Caco-2 (cell line): ENCODE measurements around the gene MTF2. TPM values are rescaled to one million over a fixed set of nuclear protein-coding genes. Genes with fewer than 3 reads are reported as not detected.

Experiments used
- BruUV-seq: library from RNA; stranded (reverse); fragments of 400-500 nt; replicated peaks from 2 replicates; lab custom pipeline; 2021; lab: Mats Ljungman, UMichigan
- CTCF ChIA-PET: fragments of 300-600 bp; sonication (Branson Sonifier 250); formaldehyde crosslinking; loops from one replicate; lab custom pipeline; 2022; ENCODE audit warnings: antibody characterized with exemption; lab: Charles Lee
- POLR2A ChIA-PET: fragments of 300-600 bp; sonication (Branson Sonifier 250); formaldehyde crosslinking; loops from one replicate; lab custom pipeline; 2022; ENCODE audit warnings: antibody characterized with exemption; lab: Charles Lee
- DNase-seq, 2 experiments: peaks; one replicate each; pipeline versions ENCODE4 v3.0.0 to v3.0.0-alpha.2; 2020 to 2022
- H3K27me3 ChIP-seq: replicated peaks from 2 replicates; pipeline ENCODE4 v1.6.0; 2011; ENCODE audit warnings: low read length; ENCODE audit not compliant: control insufficient read depth, insufficient read depth
- H3K36me3 ChIP-seq: 2 replicates; pipeline ENCODE4 v1.5.1; 2011; ENCODE audit warnings: low read length; ENCODE audit not compliant: control insufficient read depth, insufficient read depth
- H3K4me1 ChIP-seq: fragments of 250-450 bp; sonication (Bioruptor Pico); 2 replicates; pipeline ENCODE4 v1.5.1; 2020; ENCODE audit warnings: mild to moderate bottlenecking
- H3K4me3 ChIP-seq: 2 replicates; pipeline ENCODE4 v1.5.1; 2011; ENCODE audit warnings: low read depth, mild to moderate bottlenecking, control low read depth, low read length
- H3K9me3 ChIP-seq: fragments of 250-450 bp; sonication (Bioruptor Pico); 2 replicates; pipeline ENCODE4 v1.5.1; 2020; ENCODE audit warnings: mild to moderate bottlenecking, moderate library complexity
- H3K27ac Mint-ChIP-seq: one replicate; pipeline ENCODE4 v1.8.0; 2022; ENCODE audit warnings: mixed read lengths; ENCODE audit not compliant: unreplicated experiment
- H3K27me3 Mint-ChIP-seq: one replicate; pipeline ENCODE4 v1.8.0; 2022; ENCODE audit warnings: mixed read lengths; ENCODE audit not compliant: insufficient read depth, unreplicated experiment
- H3K36me3 Mint-ChIP-seq: one replicate; pipeline ENCODE4 v1.8.0; 2022; ENCODE audit warnings: mild to moderate bottlenecking, mixed read lengths; ENCODE audit not compliant: insufficient read depth, unreplicated experiment
- H3K4me1 Mint-ChIP-seq: one replicate; pipeline ENCODE4 v1.8.0; 2022; ENCODE audit warnings: low read depth, mixed read lengths; ENCODE audit not compliant: unreplicated experiment
- H3K4me3 Mint-ChIP-seq: one replicate; pipeline ENCODE4 v1.8.0; 2022; ENCODE audit warnings: mild to moderate bottlenecking, moderate library complexity, mixed read lengths; ENCODE audit not compliant: unreplicated experiment
- H3K9me3 Mint-ChIP-seq: one replicate; pipeline ENCODE4 v1.8.0; 2022; ENCODE audit warnings: mixed read lengths; ENCODE audit not compliant: unreplicated experiment
- intact Hi-C: fragments of 100-400 bp; cut with micrococcal nuclease; formaldehyde crosslinking; loops from one replicate; pipeline ENCODE4 v1.10.0; 2022; ENCODE audit not compliant: unreplicated experiment
- total RNA-seq: library from RNA; stranded (reverse); gene quantifications from 2 replicates; pipeline ENCODE4 v1.2.3, GENCODE V29; 2022
- TF ChIP-seq, protein P1 (sequence below), 2 experiments: fragments of 200-600 bp in 1 of 2; IDR thresholded peaks; 1 replicate in 1 of 2; 2 replicates in 1 of 2; pipeline versions ENCODE4 v1.5.1 to v1.8.0; 2011 to 2022; ENCODE audit warnings: antibody characterized with exemption in 1 of 2, control low read depth in 1 of 2, inconsistent platforms in 1 of 2, low read depth in 1 of 2, low read length in 1 of 2, mild to moderate bottlenecking in 1 of 2, moderate library complexity in 1 of 2; ENCODE audit not compliant: insufficient read depth in 1 of 2, severe bottlenecking in 1 of 2, unreplicated experiment in 1 of 2

MTF2 gene
- total RNA-seq, 1 experiment from 2014 or later, result 29.9 TPM

GRCh38 chr1:93178418-93178817, 99.3 kb downstream of the MTF2 start:
- Mint-ChIP-seq H3K27me3 (no peaks in the 10 kb centered on the region), H3K36me3 (peaks cover 21% of the 10 kb centered on the region), H3K4me3 (peak overlapping the region; percentile 97), H3K9me3 (no peaks in the 10 kb centered on the region), H3K4me1 (peaks cover 8% of the 10 kb centered on the region), H3K27ac (peak overlapping the region; percentile 96)
- Histone ChIP-seq H3K9me3 (no peaks in the 10 kb centered on the region), H3K4me1 (peaks cover 3% of the 10 kb centered on the region), H3K4me3 (peak overlapping the region; percentile 94; the same call in 1 of the 2 replicates), H3K36me3 (no peaks in the 10 kb centered on the region), H3K27me3 (no peaks in the 10 kb centered on the region)
- no peak for DNase-seq
- ChIA-PET CTCF (no interaction called here), POLR2A (no interaction called here)
- BruUV-seq, result no TSS peak
- TF ChIP-seq, protein P1, sequence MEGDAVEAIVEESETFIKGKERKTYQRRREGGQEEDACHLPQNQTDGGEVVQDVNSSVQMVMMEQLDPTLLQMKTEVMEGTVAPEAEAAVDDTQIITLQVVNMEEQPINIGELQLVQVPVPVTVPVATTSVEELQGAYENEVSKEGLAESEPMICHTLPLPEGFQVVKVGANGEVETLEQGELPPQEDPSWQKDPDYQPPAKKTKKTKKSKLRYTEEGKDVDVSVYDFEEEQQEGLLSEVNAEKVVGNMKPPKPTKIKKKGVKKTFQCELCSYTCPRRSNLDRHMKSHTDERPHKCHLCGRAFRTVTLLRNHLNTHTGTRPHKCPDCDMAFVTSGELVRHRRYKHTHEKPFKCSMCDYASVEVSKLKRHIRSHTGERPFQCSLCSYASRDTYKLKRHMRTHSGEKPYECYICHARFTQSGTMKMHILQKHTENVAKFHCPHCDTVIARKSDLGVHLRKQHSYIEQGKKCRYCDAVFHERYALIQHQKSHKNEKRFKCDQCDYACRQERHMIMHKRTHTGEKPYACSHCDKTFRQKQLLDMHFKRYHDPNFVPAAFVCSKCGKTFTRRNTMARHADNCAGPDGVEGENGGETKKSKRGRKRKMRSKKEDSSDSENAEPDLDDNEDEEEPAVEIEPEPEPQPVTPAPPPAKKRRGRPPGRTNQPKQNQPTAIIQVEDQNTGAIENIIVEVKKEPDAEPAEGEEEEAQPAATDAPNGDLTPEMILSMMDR (IDR thresholded peaks at IDR 0.05; ENCODE audit: insufficient read depth in 1 of 2, low read depth in 1 of 2, low read length in 1 of 2, severe bottlenecking in 1 of 2, unreplicated experiment in 1 of 2), result no peak
- intact Hi-C loops, result no loop called here

- BruUV-seq, result no TSS peak
- Mint-ChIP-seq H3K27me3 (no peaks in the 10 kb centered on the region), H3K4me3 (peak within 1 kb of the TSS; percentile 97), H3K27ac (peak within 1 kb of the TSS; percentile 96), H3K9me3 (no peaks in the 10 kb centered on the region), H3K4me1 (peaks cover 8% of the 10 kb centered on the region), H3K36me3 (peaks cover 24% of the 10 kb centered on the region)
- Histone ChIP-seq H3K36me3 (no peaks in the 10 kb centered on the region), H3K27me3 (no peaks in the 10 kb centered on the region), H3K4me1 (no peaks in the 10 kb centered on the region), H3K9me3 (no peaks in the 10 kb centered on the region), H3K4me3 (peak within 1 kb of the TSS; percentile 94)
- TF ChIP-seq, protein P1 (IDR thresholded peaks at IDR 0.05; ENCODE audit: insufficient read depth in 1 of 2, low read depth in 1 of 2, low read length in 1 of 2, severe bottlenecking in 1 of 2, unreplicated experiment in 1 of 2), result no peak
- ChIA-PET CTCF (no interaction called here), POLR2A (no interaction called here)
- intact Hi-C loops, result no loop called here
- peak; percentile 96 for DNase-seq
Measured at GRCh38 chr1:93179886-93180722, 101.0 kb downstream of the MTF2 start, which contains the start of gene TMED5. Gene TMED5, minus strand, starts transcription at chr1:93180413. Its CDS starts 171 bp downstream, at chr1:93180242.

- POLR2A ChIA-PET, result no interaction called here
- H3K4me1 Mint-ChIP-seq, result peaks cover 8% of the 10 kb centered on the region
- intact Hi-C loops, result no loop called here
Measured at GRCh38 chr1:93180723-93181613, 101.9 kb downstream of the MTF2 start, which contains the start of gene CCDC18. Gene CCDC18, plus strand, starts transcription at chr1:93180724. Its CDS starts 2,638 bp downstream, at chr1:93183362.

More at GRCh38 chr1:93180723-93181613, 101.9 kb downstream of the MTF2 start, which contains the start of gene CCDC18:
- H3K4me3 ChIP-seq, result peak within 1 kb of the TSS; percentile 94
- TF ChIP-seq, protein P1 (IDR thresholded peaks at IDR 0.05; ENCODE audit: insufficient read depth in 1 of 2, low read depth in 1 of 2, low read length in 1 of 2, severe bottlenecking in 1 of 2, unreplicated experiment in 1 of 2), result no peak
- no peaks in the 10 kb centered on the region for H3K27me3 ChIP-seq
- H3K4me1 ChIP-seq, result no peaks in the 10 kb centered on the region
- Mint-ChIP-seq H3K27ac (peak within 1 kb of the TSS; percentile 96), H3K27me3 (no peaks in the 10 kb centered on the region), H3K36me3 (peaks cover 24% of the 10 kb centered on the region), H3K9me3 (no peaks in the 10 kb centered on the region), H3K4me3 (peak within 1 kb of the TSS; percentile 97)
- no peaks in the 10 kb centered on the region for H3K9me3 ChIP-seq
- DNase-seq, result no peak
- no TSS peak for BruUV-seq
- CTCF ChIA-PET, result no interaction called here
- H3K36me3 ChIP-seq, result no peaks in the 10 kb centered on the region
